H9 (cell line): ENCODE results near the gene GATAD2B. TPM values are rescaled to one million over a fixed set of nuclear protein-coding genes. Genes with fewer than 3 reads are reported as not detected.
"Not testable (repeated sequence)": the region's sequence is repeated elsewhere in the genome, so short reads cannot be mapped to it uniquely, and the experiment has no call there.

Experiments
- DNase-seq: peaks from one replicate; pipeline ENCODE4 v3.0.0-alpha.2; 2017
- H2AFZ ChIP-seq: one replicate; pipeline ENCODE4 v1.6.1; 2013; ENCODE audit warnings: mild to moderate bottlenecking, low read length, control low read depth, moderate library complexity
- H2AK5ac ChIP-seq: 2 replicates; pipeline ENCODE4 v1.6.1; 2013; ENCODE audit warnings: low read length, control low read depth, mixed read lengths; ENCODE audit not compliant: insufficient read length
- H2BK120ac ChIP-seq: one replicate; pipeline ENCODE4 v1.6.1; 2013; ENCODE audit warnings: low read depth, mild to moderate bottlenecking, low read length, control low read depth, inconsistent platforms; ENCODE audit not compliant: poor library complexity, severe bottlenecking
- H2BK12ac ChIP-seq: 2 replicates; pipeline ENCODE4 v1.6.1; 2013; ENCODE audit warnings: low read length, control low read depth, mixed read lengths, low read depth; ENCODE audit not compliant: insufficient read length
- H2BK15ac ChIP-seq: 2 replicates; pipeline ENCODE4 v1.6.1; 2013; ENCODE audit warnings: low read depth, low read length, control low read depth
- H2BK20ac ChIP-seq: one replicate; pipeline ENCODE4 v1.6.1; 2013; ENCODE audit warnings: low read depth, mild to moderate bottlenecking, low read length, control low read depth, inconsistent platforms; ENCODE audit not compliant: poor library complexity, severe bottlenecking
- H2BK5ac ChIP-seq: 2 replicates; pipeline ENCODE4 v1.6.1; 2013; ENCODE audit warnings: low read length, control low read depth, mixed read lengths; ENCODE audit not compliant: insufficient read length
- H3K14ac ChIP-seq: 2 replicates; pipeline ENCODE4 v1.6.1; 2013; ENCODE audit warnings: low read length, control low read depth; ENCODE audit not compliant: insufficient read depth
- H3K18ac ChIP-seq: 2 replicates; pipeline ENCODE4 v1.6.1; 2013; ENCODE audit warnings: low read depth, mild to moderate bottlenecking, mixed read lengths, low read length, control low read depth; ENCODE audit not compliant: insufficient read length
- H3K23ac ChIP-seq: 2 replicates; pipeline ENCODE4 v1.6.1; 2013; ENCODE audit warnings: low read length, control low read depth, mixed read lengths, low read depth; ENCODE audit not compliant: insufficient read length
- H3K23me2 ChIP-seq: 2 replicates; pipeline ENCODE4 v1.6.1; 2013; ENCODE audit warnings: low read depth, mild to moderate bottlenecking, mixed read lengths, low read length, control low read depth; ENCODE audit not compliant: insufficient read length, poor library complexity, severe bottlenecking
- H3K27ac ChIP-seq: 2 replicates; pipeline ENCODE4 v1.5.1; 2013; ENCODE audit warnings: low read length, control low read depth, mixed read lengths, low read depth; ENCODE audit not compliant: insufficient read length
- H3K27me3 ChIP-seq: 2 replicates; pipeline ENCODE4 v1.6.1; 2013; ENCODE audit warnings: low read length, control low read depth, inconsistent platforms; ENCODE audit not compliant: insufficient read depth
- H3K4ac ChIP-seq: 2 replicates; pipeline ENCODE4 v1.6.1; 2013; ENCODE audit warnings: low read depth, mild to moderate bottlenecking, control low read depth, inconsistent platforms, low read length, moderate library complexity
- H3K4me1 ChIP-seq: 2 replicates; pipeline ENCODE4 v1.6.1; 2013; ENCODE audit warnings: low read length, control low read depth, inconsistent platforms; ENCODE audit not compliant: insufficient read depth
- H3K4me2 ChIP-seq: 2 replicates; pipeline ENCODE4 v1.6.1; 2013; ENCODE audit warnings: low read length, control low read depth, mixed read lengths; ENCODE audit not compliant: insufficient read length, insufficient read depth
- H3K56ac ChIP-seq: 2 replicates; pipeline ENCODE4 v1.6.1; 2013; ENCODE audit warnings: low read depth, mild to moderate bottlenecking, mixed read lengths, low read length, control low read depth; ENCODE audit not compliant: insufficient read length
- H3K79me1 ChIP-seq: 2 replicates; pipeline ENCODE4 v1.6.1; 2013; ENCODE audit warnings: low read depth, mild to moderate bottlenecking, moderate library complexity, low read length, control low read depth, inconsistent platforms; ENCODE audit not compliant: insufficient read depth, poor library complexity, severe bottlenecking
- H3K79me2 ChIP-seq: 2 replicates; pipeline ENCODE4 v1.6.1; 2013; ENCODE audit warnings: low read length, control low read depth, inconsistent platforms; ENCODE audit not compliant: insufficient read depth
- H3K9ac ChIP-seq: 2 replicates; pipeline ENCODE4 v1.6.1; 2013; ENCODE audit warnings: low read length, control low read depth, mixed read lengths; ENCODE audit not compliant: insufficient read length; ENCODE audit errors: extremely low read depth
- H3K9me3 ChIP-seq: one replicate; pipeline ENCODE4 v1.6.1; 2013; ENCODE audit warnings: low read depth, low read length, inconsistent platforms; ENCODE audit not compliant: control insufficient read depth
- H3T11ph ChIP-seq: one replicate; pipeline ENCODE4 v1.6.1; 2013; ENCODE audit warnings: mild to moderate bottlenecking, low read length, control low read depth, inconsistent platforms
- H4K20me1 ChIP-seq: one replicate; pipeline ENCODE4 v1.6.1; 2013; ENCODE audit not compliant: control insufficient read depth, insufficient read length, insufficient read depth
- H4K5ac ChIP-seq: 2 replicates; pipeline ENCODE4 v1.6.1; 2013; ENCODE audit warnings: low read depth, mild to moderate bottlenecking, mixed read lengths, low read length, control low read depth; ENCODE audit not compliant: insufficient read length
- H4K8ac ChIP-seq: replicated peaks from 2 replicates; pipeline ENCODE4 v1.6.1; 2013; ENCODE audit warnings: low read length, control low read depth, mixed read lengths, low read depth; ENCODE audit not compliant: insufficient read length
- H4K91ac ChIP-seq: 2 replicates; pipeline ENCODE4 v1.6.1; 2013; ENCODE audit warnings: low read depth, mild to moderate bottlenecking, moderate library complexity, mixed read lengths, low read length, control low read depth; ENCODE audit not compliant: insufficient read length
- H3K27ac Mint-ChIP-seq, 3 experiments: 2 replicates in 2 of 3; 3 replicates in 1 of 3; pipeline ENCODE4 v1.8.0; 2020 to 2021; ENCODE audit warnings: mixed read lengths in 3 of 3, mild to moderate bottlenecking in 1 of 3, moderate library complexity in 1 of 3
- H3K27me3 Mint-ChIP-seq: 2 replicates; pipeline ENCODE4 v1.8.0; 2021; ENCODE audit warnings: low read depth, mild to moderate bottlenecking, moderate library complexity, mixed read lengths
- H3K36me3 Mint-ChIP-seq, 3 experiments: 2 replicates in 2 of 3; 3 replicates in 1 of 3; pipeline ENCODE4 v1.8.0; 2020 to 2021; ENCODE audit warnings: low read depth in 3 of 3, mixed read lengths in 3 of 3; ENCODE audit not compliant: insufficient read depth in 1 of 3
- H3K4me1 Mint-ChIP-seq, 2 experiments: 2 replicates each; pipeline ENCODE4 v1.8.0; 2020; ENCODE audit warnings: mixed read lengths in 2 of 2
- H3K4me3 Mint-ChIP-seq, 2 experiments: 2 replicates in 1 of 2; 3 replicates in 1 of 2; pipeline ENCODE4 v1.8.0; 2020 to 2021; ENCODE audit warnings: mild to moderate bottlenecking in 2 of 2, mixed read lengths in 2 of 2, moderate library complexity in 1 of 2
- H3K9me3 Mint-ChIP-seq, 2 experiments: 2 replicates in 1 of 2; 3 replicates in 1 of 2; pipeline ENCODE4 v1.8.0; 2020; ENCODE audit warnings: mild to moderate bottlenecking in 2 of 2, mixed read lengths in 2 of 2, moderate library complexity in 1 of 2
- CTCF ChIP-seq: fragments of 200-600 bp; sonication (generic); conservative IDR thresholded peaks from 3 replicates; pipeline ENCODE4 v1.8.0; 2021; ENCODE audit warnings: antibody characterized with exemption, mild to moderate bottlenecking
- WGBS: extraction: QIAGEN DNeasy Blood & Tissue Kit; methylation state at CpG from one replicate; pipeline ENCODE4 v1.1.7; 2013; ENCODE audit warnings: missing lambda C conversion rate, low lambda C conversion rate, mixed read lengths; ENCODE audit not compliant: insufficient read length; ENCODE audit errors: extremely low coverage; 5-methylcytosine and 5-hydroxymethylcytosine counted together
- total RNA-seq: library from RNA; stranded (reverse); gene quantifications from 2 replicates; pipeline ENCODE4 v1.2.1, GENCODE V29; 2021

Gene GATAD2B
- total RNA-seq, 1 experiment from 2014 or later = 44.1 TPM

DNA sequence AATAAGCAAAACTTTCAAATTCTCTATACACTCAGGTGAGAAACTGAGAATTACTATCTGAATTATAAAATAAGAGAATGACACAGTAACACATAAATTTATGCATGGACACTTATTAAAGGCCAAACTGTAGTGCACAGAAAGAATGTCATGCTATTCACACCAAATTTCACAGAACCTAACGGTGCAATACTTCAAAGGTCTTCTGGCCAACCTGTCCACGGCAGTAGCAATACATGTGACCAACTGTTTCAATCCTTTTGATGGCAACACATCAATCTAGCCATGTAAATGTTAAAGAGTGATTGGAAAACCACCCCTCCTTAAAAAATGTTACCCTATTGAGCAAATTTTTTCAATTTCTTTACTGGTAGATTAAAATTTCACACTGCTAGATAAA is 10.4 kb downstream of the GATAD2B start:
- TF ChIP-seq CTCF = no peak
- Histone ChIP-seq H3K79me2 (peaks cover 23% of the 10 kb centered on the region; the same call in 1 of the 2 replicates), H2BK15ac (no peak overlapping the region), H2BK20ac (no peak overlapping the region), H3K56ac (no peak overlapping the region), H3K23me2 (no peaks in the 10 kb centered on the region), H2BK12ac (no peak overlapping the region), H3K4ac (no peak overlapping the region), H3K14ac (no peak overlapping the region), H4K91ac (no peak overlapping the region), H4K5ac (no peak overlapping the region), H3T11ph (no peak overlapping the region), H2BK120ac (no peak overlapping the region), H3K23ac (no peak overlapping the region), H4K20me1 (no peaks in the 10 kb centered on the region), H2BK5ac (no peak overlapping the region), H3K4me2 (no peak overlapping the region), H2AFZ (no peak overlapping the region), H3K27ac (no peak overlapping the region), H3K27me3 (no peaks in the 10 kb centered on the region), H3K4me1 (no peaks in the 10 kb centered on the region), H3K18ac (no peak overlapping the region), H2AK5ac (no peak overlapping the region), H4K8ac (no peak overlapping the region), H3K9ac (no peak overlapping the region), H3K9me3 (no peaks in the 10 kb centered on the region), H3K79me1 (peaks cover 9% of the 10 kb centered on the region)
- H3K27me3 Mint-ChIP-seq = no peaks in the 10 kb centered on the region
- H3K4me1 Mint-ChIP-seq = no peaks in the 10 kb centered on the region
- DNase-seq = no peak
- H3K4me3 Mint-ChIP-seq = no peak overlapping the region
- WGBS = no CpG with 5 or more reads among the region's 2 CpGs
- H3K9me3 Mint-ChIP-seq = no peaks in the 10 kb centered on the region; a peak in 1 of 5 replicates
- no peak overlapping the region for H3K27ac Mint-ChIP-seq
- H3K36me3 Mint-ChIP-seq = peaks cover 9 to 27% (median 23%) of the 10 kb centered on the region in 3 experiments

GRCh38 chr1:153910560-153910959 is 12.2 kb downstream of the GATAD2B start:
- not testable (repeated sequence) for H3K4me3 Mint-ChIP-seq, H4K8ac ChIP-seq, H3K9me3 ChIP-seq, H2BK12ac ChIP-seq, H3K9ac ChIP-seq, H3K4me1 Mint-ChIP-seq, H2AFZ ChIP-seq, H3K27ac ChIP-seq, H4K5ac ChIP-seq, H2BK120ac ChIP-seq, H4K91ac ChIP-seq, H2AK5ac ChIP-seq, H3K4me2 ChIP-seq, H3K56ac ChIP-seq, H2BK15ac ChIP-seq, H3K23me2 ChIP-seq, H3K9me3 Mint-ChIP-seq, H3K23ac ChIP-seq, H3T11ph ChIP-seq, H3K27me3 Mint-ChIP-seq, H2BK5ac ChIP-seq, H3K27ac Mint-ChIP-seq, H4K20me1 ChIP-seq, H2BK20ac ChIP-seq, H3K79me1 ChIP-seq, DNase-seq, H3K27me3 ChIP-seq, H3K14ac ChIP-seq, H3K18ac ChIP-seq, H3K4ac ChIP-seq, H3K4me1 ChIP-seq
- H3K79me2 ChIP-seq = peaks cover 26% of the 10 kb centered on the region; the same call in 1 of the 2 replicates
- no CpG with 5 or more reads among the region's 6 CpGs for WGBS
- peaks cover 7 to 33% (median 27%) of the 10 kb centered on the region in 3 experiments for H3K36me3 Mint-ChIP-seq
